Heart left ventricle (tissue), 13 donors: ENCODE measurements around the gene KCP.

Experiments
- POLR2A ChIP-seq, 2 donors: fragments of 450-650 bp; IDR thresholded peaks; one replicate each; pipeline ENCODE4 v1.6.1; 2017; ENCODE audit warnings: antibody characterized with exemption in 2 of 2, mild to moderate bottlenecking in 2 of 2, moderate library complexity in 2 of 2
- TF ChIP-seq, protein P1 (sequence below), 12 donors: fragments of 200-600 bp; sonication (generic) in 4 of 12; IDR thresholded peaks; one replicate each; pipeline versions ENCODE4 v1.5.0 to v1.8.0; 2018 to 2022; ENCODE audit warnings: antibody characterized with exemption in 12 of 12, mild to moderate bottlenecking in 5 of 12
- donor health status: ischemic (EF 13 %, LVEDD 7.1; RV severe dilation, severe dysfunction).
- donor health status: DM: no; HTN: yes; CAD: no.
- donor health status: DM: no; HTN: no; CAD: no.
- donor health status: ischemic (EF 25% LVEDD 6.9; RV normal size, moderate dysfunction).
- donor health status: ischemic (EF 25% LVEDD 5.7; RV mildly dilated, moderate dysfunction).
- donor health status: ischemic (EF 35%, LVEDD 5.7; RV mildly dilated, moderate dysfunction).
- donor health status: nonischemic (EF 11% LVEDD 7.7; RV severe dilation, severe dysfunction).
- donor health status: DM: yes; HTN: yes; CAD: no.
- donor health status: PGD.
- donor health status: ischemic (EF 29% LVEDD 5.4; RV normal size, mild dysfunction).
- donor health status: nonischemic (EF 23%, LVEDD 6.1; RV moderate dilation, normal function).

- TF ChIP-seq, protein P1, sequence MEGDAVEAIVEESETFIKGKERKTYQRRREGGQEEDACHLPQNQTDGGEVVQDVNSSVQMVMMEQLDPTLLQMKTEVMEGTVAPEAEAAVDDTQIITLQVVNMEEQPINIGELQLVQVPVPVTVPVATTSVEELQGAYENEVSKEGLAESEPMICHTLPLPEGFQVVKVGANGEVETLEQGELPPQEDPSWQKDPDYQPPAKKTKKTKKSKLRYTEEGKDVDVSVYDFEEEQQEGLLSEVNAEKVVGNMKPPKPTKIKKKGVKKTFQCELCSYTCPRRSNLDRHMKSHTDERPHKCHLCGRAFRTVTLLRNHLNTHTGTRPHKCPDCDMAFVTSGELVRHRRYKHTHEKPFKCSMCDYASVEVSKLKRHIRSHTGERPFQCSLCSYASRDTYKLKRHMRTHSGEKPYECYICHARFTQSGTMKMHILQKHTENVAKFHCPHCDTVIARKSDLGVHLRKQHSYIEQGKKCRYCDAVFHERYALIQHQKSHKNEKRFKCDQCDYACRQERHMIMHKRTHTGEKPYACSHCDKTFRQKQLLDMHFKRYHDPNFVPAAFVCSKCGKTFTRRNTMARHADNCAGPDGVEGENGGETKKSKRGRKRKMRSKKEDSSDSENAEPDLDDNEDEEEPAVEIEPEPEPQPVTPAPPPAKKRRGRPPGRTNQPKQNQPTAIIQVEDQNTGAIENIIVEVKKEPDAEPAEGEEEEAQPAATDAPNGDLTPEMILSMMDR (IDR thresholded peaks at IDR 0.05) = peak in 9 of 12 donors; percentile 8 to 42 (median 28)
- TF ChIP-seq POLR2A (IDR thresholded peaks at IDR 0.05) = no peak
Observed at GRCh38 chr7:128860158-128861073, 50.1 kb downstream of the KCP start.
